Endothelial cell of umbilical vein (primary cell): ENCODE data around the gene NKAIN4. TPM values are rescaled to one million over a fixed set of nuclear protein-coding genes. Genes with fewer than 3 reads are reported as not detected.

Experiments
- BruUV-seq: library from RNA; stranded (reverse); fragments of 400-500 nt; replicated peaks from 2 replicates; lab custom pipeline; 2021; lab: Mats Ljungman, UMichigan
- CTCF ChIA-PET: fragments of 300-600, 350-600 bp; sonication (Branson Sonifier 250); formaldehyde crosslinking; loops from one replicate; lab custom pipeline; 2021; ENCODE audit warnings: antibody characterized with exemption, inconsistent platforms; lab: Charles Lee
- POLR2A ChIA-PET: fragments of 300-600, 350-600 bp; sonication (Branson Sonifier 250); formaldehyde crosslinking; loops from one replicate; lab custom pipeline; 2021; ENCODE audit warnings: antibody characterized with exemption, inconsistent platforms; lab: Charles Lee
- DNase-seq: peaks from one replicate; pipeline ENCODE4 v3.0.0-alpha.2; 2011; ENCODE audit warnings: low read depth, low spot score
- FAIRE-seq: peaks from 2 replicates; lab custom pipeline; 2011; peaks lifted over from hg19 to GRCh38; lab: Jason Lieb, UNC
- H2AFZ ChIP-seq: 2 replicates; pipeline ENCODE4 v1.6.0; 2012; ENCODE audit warnings: low read depth, low read length, control low read depth, inconsistent platforms
- H3K27ac ChIP-seq: 2 replicates; pipeline ENCODE4 v1.5.1; 2011; ENCODE audit warnings: low read depth, mild to moderate bottlenecking, control low read depth, low read length, moderate library complexity; ENCODE audit not compliant: insufficient read depth
- H3K27me3 ChIP-seq, 2 experiments: 2 replicates each; pipeline versions ENCODE4 v1.6.0 to v1.6.1; 2011; ENCODE audit warnings: low read length in 2 of 2, mixed read lengths in 1 of 2; ENCODE audit not compliant: control insufficient read depth in 2 of 2, insufficient read depth in 2 of 2
- H3K36me3 ChIP-seq, 2 experiments: 2 replicates in 1 of 2; 3 replicates in 1 of 2; pipeline ENCODE4 v1.5.1; 2011; ENCODE audit warnings: low read length in 2 of 2, mild to moderate bottlenecking in 1 of 2, moderate library complexity in 1 of 2; ENCODE audit not compliant: control insufficient read depth in 2 of 2, insufficient read depth in 2 of 2; ENCODE audit errors: extremely low read depth in 1 of 2
- H3K4me1 ChIP-seq: 3 replicates; pipeline ENCODE4 v1.5.1; 2011; ENCODE audit warnings: mild to moderate bottlenecking, low read length; ENCODE audit not compliant: control insufficient read depth, insufficient read depth; ENCODE audit errors: extremely low read depth
- H3K4me2 ChIP-seq: 2 replicates; pipeline ENCODE4 v1.6.1; 2011; ENCODE audit warnings: low read length, control low read depth, mixed read lengths; ENCODE audit not compliant: insufficient read depth
- H3K4me3 ChIP-seq, 3 experiments: fragments of 200-600 bp in 1 of 3; sonication (generic), shearing (Covaris generic) in 1 of 3; replicated peaks in 1 of 3; 2 replicates each; pipeline ENCODE4 v1.5.1; 2011 to 2016; ENCODE audit warnings: control low read depth in 3 of 3, low read length in 3 of 3, mild to moderate bottlenecking in 2 of 3, inconsistent platforms in 1 of 3, low read depth in 1 of 3, moderate library complexity in 1 of 3; ENCODE audit not compliant: insufficient read depth in 1 of 3
- H3K79me2 ChIP-seq: 2 replicates; pipeline ENCODE4 v1.6.0; 2012; ENCODE audit warnings: low read length, inconsistent platforms; ENCODE audit not compliant: control insufficient read depth, insufficient read depth
- H3K9ac ChIP-seq: replicated peaks from 2 replicates; pipeline ENCODE3; 2011; ENCODE audit warnings: low read length, control low read depth; ENCODE audit not compliant: insufficient read depth; ENCODE audit errors: extremely low read depth
- H3K9me1 ChIP-seq: replicated peaks from 3 replicates; pipeline ENCODE4 v1.6.0; 2011; ENCODE audit warnings: mild to moderate bottlenecking, low read length; ENCODE audit not compliant: control insufficient read depth, insufficient read depth; ENCODE audit errors: extremely low read depth
- H3K9me3 ChIP-seq: replicated peaks from 2 replicates; pipeline ENCODE4 v1.5.1; 2012; ENCODE audit warnings: low read length, inconsistent platforms; ENCODE audit not compliant: control insufficient read depth, insufficient read depth
- H4K20me1 ChIP-seq: replicated peaks from 2 replicates; pipeline ENCODE3; 2011; ENCODE audit warnings: mild to moderate bottlenecking, low read length; ENCODE audit not compliant: control insufficient read depth, insufficient read depth; ENCODE audit errors: extremely low read depth
- CTCF ChIP-seq, 2 donors: IDR thresholded peaks; 1 replicate in 1 of 2; 2 replicates in 1 of 2; pipeline ENCODE4 v1.5.1; 2011; ENCODE audit warnings: low read length in 2 of 2, mild to moderate bottlenecking in 2 of 2, moderate library complexity in 2 of 2, control low read depth in 1 of 2, inconsistent platforms in 1 of 2, low read depth in 1 of 2; ENCODE audit not compliant: insufficient read depth in 1 of 2; ENCODE audit errors: extremely low read depth in 1 of 2
- FOS ChIP-seq: IDR thresholded peaks from 2 replicates; pipeline ENCODE4 v1.6.1; 2011; ENCODE audit warnings: mild to moderate bottlenecking, low read length, moderate library complexity, borderline replicate concordance; ENCODE audit not compliant: insufficient read depth
- GATA2 ChIP-seq: IDR thresholded peaks from 2 replicates; pipeline ENCODE4 v1.7.0; 2011; ENCODE audit warnings: low read depth, mild to moderate bottlenecking, moderate library complexity, mixed read lengths, low read length; ENCODE audit not compliant: insufficient read length, insufficient read depth
- JUN ChIP-seq: IDR thresholded peaks from 2 replicates; pipeline ENCODE4 v1.6.1; 2011; ENCODE audit warnings: borderline replicate concordance, low read depth; ENCODE audit not compliant: insufficient read length, insufficient read depth
- MAX ChIP-seq: IDR thresholded peaks from 2 replicates; pipeline ENCODE4 v1.6.1; 2011; ENCODE audit not compliant: insufficient read depth, insufficient read length
- MYC ChIP-seq: IDR thresholded peaks from one replicate; pipeline ENCODE4 v1.6.1; 2011; ENCODE audit warnings: mild to moderate bottlenecking, low read depth, low read length
- POLR2AphosphoS5 ChIP-seq: IDR thresholded peaks from 2 replicates; pipeline ENCODE4 v1.6.1; 2012; ENCODE audit warnings: low read depth, mild to moderate bottlenecking, control low read depth, low read length, moderate library complexity; ENCODE audit not compliant: insufficient read depth
- dilution Hi-C: fragments of 300-500 bp; cut with MboI; formaldehyde crosslinking; loops from one replicate; pipeline ENCODE4 v1.15.0; 2019; ENCODE audit warnings: low sequenced_read_pairs; ENCODE audit not compliant: extremely low pct_ligation_motif_present
- intact Hi-C: fragments of 100-400 bp; cut with micrococcal nuclease; formaldehyde crosslinking; loops from one replicate; pipeline ENCODE4 v1.10.0; 2022
- polyA plus RNA-seq, 4 experiments: library from polyadenylated mRNA; depleted of rRNA in 3 of 4; stranded (reverse) in 3 of 4; unstranded in 1 of 4; fragments of >200 nt; gene quantifications; 2 replicates each; pipeline versions ENCODE4 v1.2.1 to v1.2.3, GENCODE V29; 2011 to 2012; ENCODE audit warnings: missing spikeins in 1 of 4
- total RNA-seq: library from RNA; stranded (reverse); gene quantifications from 2 replicates; pipeline ENCODE4 v1.2.3, GENCODE V29; 2021

Gene NKAIN4
- total and polyA plus RNA-seq, 2 donors (not counting 3 experiments of a cell fraction or from before 2014, with no cell fraction given), result 0.04 TPM; not detected in 1

- H3K27ac ChIP-seq, result no peak overlapping the region
- H3K9me3 ChIP-seq, result no peaks in the 10 kb centered on the region
- peaks cover 2 to 46% of the 10 kb centered on the region in 2 experiments for H3K36me3 ChIP-seq
- BruUV-seq, result no TSS peak
- intact Hi-C loops (no loop called here), dilution Hi-C loops (no loop called here)
- DNase-seq, result no peak
- H3K4me1 ChIP-seq, result peaks cover 6% of the 10 kb centered on the region
- H3K27me3 ChIP-seq, result no peaks in the 10 kb centered on the region
- peaks cover 47% of the 10 kb centered on the region for H3K79me2 ChIP-seq
- H3K4me2 ChIP-seq, result no peak overlapping the region
- FAIRE-seq, result no peak
- H3K9ac ChIP-seq, result no peak overlapping the region
- CTCF ChIA-PET, result interaction anchor here (1.0 to 1.7 kb wide), 2 partner anchors 32 to 53 kb away, joined by 3 to 10 read pairs; no protein-coding TSS in a partner anchor
- TF ChIP-seq GATA2 (no peak), MAX (no peak), FOS (no peak), CTCF (IDR thresholded peaks at IDR 0.05; ENCODE audit: extremely low read depth in 1 of 2, insufficient read depth in 1 of 2, low read depth in 1 of 2, low read length in 2 of 2) (no peak), JUN (no peak), POLR2AphosphoS5 (no peak), MYC (no peak)
- no peak overlapping the region for H3K4me3 ChIP-seq
- H4K20me1 ChIP-seq, result no peaks in the 10 kb centered on the region
- H2AFZ ChIP-seq, result no peak overlapping the region
- POLR2A ChIA-PET, result no interaction called here
- no peaks in the 10 kb centered on the region for H3K9me1 ChIP-seq
These were observed 22.7 kb upstream of the NKAIN4 start for GRCh38 chr20:63276956-63277355.
